22Rv1 (cell line): Measurements from ENCODE around the gene CYB5B.

Experiments used
- H3K27ac ChIP-seq: fragments of 450-650 bp; 2 replicates; pipeline ENCODE4 v1.5.1; 2017
- CTCF ChIP-seq: fragments of 450-650 bp; IDR thresholded peaks from 2 replicates; pipeline ENCODE4 v1.5.1; 2017; ENCODE audit warnings: mild to moderate bottlenecking
- ZFX ChIP-seq: fragments of 450-650 bp; IDR thresholded peaks from 2 replicates; pipeline ENCODE4 v1.6.1; 2017; ENCODE audit warnings: antibody characterized with exemption, borderline replicate concordance

The CYB5B gene

GRCh38 chr16:69467080-69467479 is 42.7 kb downstream of the CYB5B start:
- H3K27ac ChIP-seq = peak overlapping the region; percentile 46; the same call in 1 of the 2 replicates
- TF ChIP-seq CTCF (no peak), ZFX (no peak)

DNA sequence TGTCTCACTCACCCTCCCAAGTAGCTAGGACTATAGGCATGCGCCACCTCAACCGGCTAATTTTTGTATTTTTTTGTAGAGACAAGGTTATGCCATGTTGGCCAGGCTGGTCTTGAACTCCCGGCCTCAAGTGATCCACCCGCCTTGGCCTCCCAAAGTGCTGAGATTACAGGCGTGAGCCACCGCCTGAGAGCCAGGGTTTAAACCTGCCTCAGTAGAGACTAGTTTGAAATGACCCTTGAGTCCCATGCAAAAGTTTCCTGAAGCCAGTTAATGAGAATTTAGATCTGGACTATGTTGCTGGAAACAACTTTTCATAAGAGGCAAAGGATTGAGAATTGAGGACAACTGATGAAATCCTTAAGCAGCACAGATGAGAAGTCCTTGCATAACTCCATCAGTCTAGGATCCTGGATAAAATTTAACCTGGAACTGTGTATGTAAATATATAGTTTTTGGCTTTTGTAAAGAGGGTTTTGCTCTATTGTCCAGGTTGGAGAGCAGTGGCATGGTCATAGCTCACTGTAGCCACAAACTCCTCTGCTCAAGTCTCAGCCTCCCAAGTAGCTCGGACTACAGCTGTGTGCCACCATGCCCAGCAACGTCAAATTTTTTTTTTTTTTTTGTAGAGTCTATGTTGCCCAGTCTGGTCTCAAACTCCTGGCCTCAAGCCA is 43.2 kb downstream of the CYB5B start:
- TF ChIP-seq ZFX (no peak), CTCF (no peak)
- H3K27ac ChIP-seq = peak overlapping the region; percentile 46; the same call in 1 of the 2 replicates

DNA sequence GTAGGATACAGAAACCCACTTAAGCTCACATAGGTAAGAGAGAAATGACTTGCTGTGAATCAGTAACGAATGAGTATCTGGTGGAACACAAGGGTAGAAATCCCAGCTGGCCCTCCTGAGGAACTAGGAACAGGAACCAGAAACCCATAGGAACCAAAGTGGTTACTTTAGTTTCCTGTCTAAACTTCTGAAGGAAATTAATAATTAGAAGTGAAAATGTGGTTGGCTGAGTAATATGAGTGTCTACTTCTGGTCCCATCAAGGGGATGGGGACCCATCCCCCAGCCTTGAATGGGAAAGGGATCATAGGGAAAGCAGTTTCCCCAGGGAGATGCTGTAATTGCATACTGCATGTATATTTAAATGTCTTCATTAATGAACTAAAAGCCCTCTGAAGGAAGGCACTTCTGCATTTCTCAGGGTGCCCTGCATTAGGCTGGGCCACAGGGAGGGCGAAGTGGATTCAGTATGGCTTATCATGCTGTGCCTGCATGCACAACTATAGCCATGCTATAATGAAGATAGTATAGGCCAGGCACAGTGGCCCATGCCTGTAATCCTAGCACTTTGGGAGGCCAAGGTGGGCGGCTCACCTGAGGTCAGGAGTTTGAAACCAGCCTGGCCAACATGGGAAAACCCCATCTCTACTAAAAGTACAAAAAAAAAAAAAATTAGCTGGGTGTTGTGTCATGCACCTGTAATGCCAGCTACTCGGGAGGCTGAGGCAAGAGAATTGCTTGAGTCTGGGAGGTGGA is 45.6 kb downstream of the CYB5B start:
- TF ChIP-seq CTCF = no peak
- TF ChIP-seq ZFX = no peak
- 0 out of 2 replicates have a peak overlapping the region, but pooled peaks have one; percentile 12 for H3K27ac ChIP-seq

DNA sequence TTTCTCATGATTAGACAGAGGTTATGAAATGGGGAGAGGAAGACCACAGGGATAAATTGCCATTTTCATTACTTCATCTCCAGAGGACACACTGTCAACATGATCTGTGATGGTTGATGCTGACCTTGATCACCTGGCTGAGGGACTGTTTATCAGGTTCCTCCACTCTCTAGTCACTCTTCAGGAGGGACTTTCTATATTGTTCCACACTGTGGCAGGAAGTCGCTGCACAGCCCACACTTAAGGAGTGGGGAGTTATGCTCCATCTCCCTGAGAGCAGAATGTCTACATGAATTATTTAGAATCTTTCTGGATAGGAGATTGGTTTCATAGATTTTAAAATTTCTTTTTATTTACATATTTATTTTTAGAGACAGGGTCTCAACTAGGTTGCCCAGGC is 46.7 kb downstream of the CYB5B start:
- H3K27ac ChIP-seq = no peak overlapping the region
- TF ChIP-seq ZFX (no peak), CTCF (no peak)

DNA sequence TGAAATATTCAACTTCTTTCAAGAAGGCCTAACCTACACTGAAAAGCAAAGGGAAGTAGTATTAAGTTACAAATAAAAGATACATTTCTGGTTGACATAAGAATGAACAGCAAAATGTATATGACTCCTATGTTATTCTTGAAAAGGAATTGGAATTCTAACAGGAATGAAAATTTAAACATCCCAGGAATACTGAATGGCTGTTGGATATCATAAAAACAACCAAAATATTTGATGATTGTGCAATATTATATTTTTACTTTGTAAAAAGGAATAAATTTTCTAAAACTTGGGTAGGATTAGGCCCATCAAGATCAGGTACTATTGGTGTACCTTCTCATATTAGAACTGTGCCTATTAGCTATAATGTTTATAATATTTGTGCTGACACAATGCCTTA is 50.0 kb downstream of the CYB5B start:
- no peak overlapping the region for H3K27ac ChIP-seq
- TF ChIP-seq ZFX (no peak), CTCF (no peak)

- TF ChIP-seq CTCF = no peak
- no peak for TF ChIP-seq ZFX
- H3K27ac ChIP-seq = 0 out of 2 replicates have a peak overlapping the region, but pooled peaks have one; percentile 20
Observed at GRCh38 chr16:69476920-69477443, 52.6 kb downstream of the CYB5B start.

- no peak overlapping the region for H3K27ac ChIP-seq
Observed at GRCh38 chr16:69477546-69477945, 53.1 kb downstream of the CYB5B start.

More at GRCh38 chr16:69477546-69477945, 53.1 kb downstream of the CYB5B start:
- TF ChIP-seq CTCF (no peak), ZFX (no peak)
